ENCODE data around the gene PIP4K2B. TPM values are rescaled to one million over a fixed set of nuclear protein-coding genes. Genes with fewer than 3 reads are reported as not detected.

The PIP4K2B gene
- total RNA-seq, 2 experiments from 2014 or later: 30.1 to 33.4 TPM

- intact Hi-C loops (cut with micrococcal nuclease): loop anchor here (5.0 kb wide), 1 partner anchor 242 kb away; no protein-coding TSS in a partner anchor
- Mint-ChIP-seq H3K36me3 (ENCODE audit: low read depth) (peaks cover 12% of the 10 kb centered on the region), H3K4me3 (peak overlapping the region; percentile 67), H3K27me3 (ENCODE audit: low read depth) (peaks cover 48% of the 10 kb centered on the region), H3K4me1 (ENCODE audit: low read depth) (peaks cover 42% of the 10 kb centered on the region), H3K27ac (no peak overlapping the region), H3K9me3 (no peaks in the 10 kb centered on the region)
- DNase-seq: no peak
- CTCF ChIA-PET: interaction anchor here (1.0 kb wide), 1 partner anchor 14 kb away, joined by 3 read pairs; no protein-coding TSS in a partner anchor
Measured at GRCh38 chr17:38748892-38749222, 50.5 kb downstream of the PIP4K2B start.

GRCh38 chr17:38748149-38748891, 51.0 kb downstream of the PIP4K2B start, which contains the start of gene PCGF2:
Gene PCGF2, minus strand, starts transcription at chr17:38748336. Its CDS starts 7,934 bp downstream, at chr17:38740402.
- intact Hi-C loops (cut with micrococcal nuclease): loop anchor here (5.0 kb wide), 1 partner anchor 241 kb away; no protein-coding TSS in a partner anchor
- H3K4me3 Mint-ChIP-seq: peak within 1 kb of the TSS; percentile 69
- DNase-seq: peak; percentile 25
- H3K4me1 Mint-ChIP-seq (ENCODE audit: low read depth): peaks cover 37% of the 10 kb centered on the region
- peaks cover 48% of the 10 kb centered on the region for H3K27me3 Mint-ChIP-seq (ENCODE audit: low read depth)
- no peak within 1 kb of the TSS for H3K27ac Mint-ChIP-seq
- peaks cover 9% of the 10 kb centered on the region for H3K36me3 Mint-ChIP-seq (ENCODE audit: low read depth)
- H3K9me3 Mint-ChIP-seq: no peaks in the 10 kb centered on the region
- CTCF ChIA-PET: no interaction called here

- DNase-seq: no peak
- intact Hi-C loops (cut with micrococcal nuclease): loop anchor here (5.0 kb wide), 1 partner anchor 240 kb away; no protein-coding TSS in a partner anchor
- Mint-ChIP-seq H3K9me3 (no peaks in the 10 kb centered on the region), H3K4me3 (peak overlapping the region; percentile 69), H3K36me3 (ENCODE audit: low read depth) (peaks cover 4% of the 10 kb centered on the region), H3K27me3 (ENCODE audit: low read depth) (peaks cover 48% of the 10 kb centered on the region), H3K4me1 (ENCODE audit: low read depth) (peaks cover 35% of the 10 kb centered on the region), H3K27ac (no peak overlapping the region)
- CTCF ChIA-PET: interaction anchor here (1.5 kb wide), 1 partner anchor 13 kb away, joined by 5 read pairs; no protein-coding TSS in a partner anchor
Measured at GRCh38 chr17:38747463-38748148, 51.8 kb downstream of the PIP4K2B start.

GRCh38 chr17:38746849-38747462, 52.4 kb downstream of the PIP4K2B start:
- Mint-ChIP-seq H3K4me1 (ENCODE audit: low read depth) (peaks cover 34% of the 10 kb centered on the region), H3K36me3 (ENCODE audit: low read depth) (peaks cover 3% of the 10 kb centered on the region), H3K4me3 (peak overlapping the region; percentile 60), H3K27me3 (ENCODE audit: low read depth) (peaks cover 48% of the 10 kb centered on the region), H3K27ac (no peak overlapping the region), H3K9me3 (no peaks in the 10 kb centered on the region)
- intact Hi-C loops (cut with micrococcal nuclease): loop anchor here (5.0 kb wide), 1 partner anchor 240 kb away; no protein-coding TSS in a partner anchor
- no peak for DNase-seq
- CTCF ChIA-PET: interaction anchor here (0.7 to 1.7 kb wide), 4 partner anchors 10 to 28 kb away, joined by 3 to 5 read pairs (median 4); no protein-coding TSS in a partner anchor

- CTCF ChIA-PET: interaction anchor here (0.7 to 1.7 kb wide), 5 partner anchors 9 to 27 kb away, joined by 3 to 5 read pairs (median 3); no protein-coding TSS in a partner anchor
- intact Hi-C loops (cut with micrococcal nuclease): loop anchor here (5.0 kb wide), 1 partner anchor 239 kb away; no protein-coding TSS in a partner anchor
- Mint-ChIP-seq H3K4me3 (no peak overlapping the region), H3K36me3 (ENCODE audit: low read depth) (no peaks in the 10 kb centered on the region), H3K27ac (no peak overlapping the region), H3K27me3 (ENCODE audit: low read depth) (peaks cover 44% of the 10 kb centered on the region), H3K4me1 (ENCODE audit: low read depth) (peaks cover 29% of the 10 kb centered on the region), H3K9me3 (no peaks in the 10 kb centered on the region)
- no peak for DNase-seq
Measured at GRCh38 chr17:38746004-38746848, 53.1 kb downstream of the PIP4K2B start.

- peaks cover 40% of the 10 kb centered on the region for H3K27me3 Mint-ChIP-seq (ENCODE audit: low read depth)
- intact Hi-C loops (cut with micrococcal nuclease): loop anchor here (5.0 kb wide), 1 partner anchor 238 kb away; no protein-coding TSS in a partner anchor
- H3K4me1 Mint-ChIP-seq (ENCODE audit: low read depth): peaks cover 22% of the 10 kb centered on the region
- no peaks in the 10 kb centered on the region for H3K36me3 Mint-ChIP-seq (ENCODE audit: low read depth)
- no peaks in the 10 kb centered on the region for H3K9me3 Mint-ChIP-seq
- no peak overlapping the region for H3K4me3 Mint-ChIP-seq
- DNase-seq: no peak
- CTCF ChIA-PET: interaction anchor here (0.8 to 1.8 kb wide), 5 partner anchors 9 to 83 kb away, joined by 3 to 6 read pairs (median 4); no protein-coding TSS in a partner anchor
- H3K27ac Mint-ChIP-seq: no peak overlapping the region
Measured at GRCh38 chr17:38745545-38745944, 53.8 kb downstream of the PIP4K2B start.

- no peak for DNase-seq
- Mint-ChIP-seq H3K36me3 (ENCODE audit: low read depth) (no peaks in the 10 kb centered on the region), H3K27ac (no peak overlapping the region), H3K4me3 (no peak overlapping the region), H3K9me3 (no peaks in the 10 kb centered on the region), H3K4me1 (ENCODE audit: low read depth) (peaks cover 13% of the 10 kb centered on the region), H3K27me3 (ENCODE audit: low read depth) (peaks cover 27% of the 10 kb centered on the region)
- intact Hi-C loops (cut with micrococcal nuclease): no loop called here
- CTCF ChIA-PET: interaction anchor here (1.8 kb wide), 1 partner anchor 77 kb away, joined by 4 read pairs; no protein-coding TSS in a partner anchor
Measured at GRCh38 chr17:38743556-38744171, 55.7 kb downstream of the PIP4K2B start.

GRCh38 chr17:38742411-38743308, 56.7 kb downstream of the PIP4K2B start:
- no peaks in the 10 kb centered on the region for H3K36me3 Mint-ChIP-seq (ENCODE audit: low read depth)
- peaks cover 24% of the 10 kb centered on the region for H3K27me3 Mint-ChIP-seq (ENCODE audit: low read depth)
- H3K4me3 Mint-ChIP-seq: no peak overlapping the region
- peaks cover 11% of the 10 kb centered on the region for H3K4me1 Mint-ChIP-seq (ENCODE audit: low read depth)
- no peak overlapping the region for H3K27ac Mint-ChIP-seq
- DNase-seq: no peak
- CTCF ChIA-PET: interaction anchor here (0.9 kb wide), 1 partner anchor 75 kb away, joined by 3 read pairs; no protein-coding TSS in a partner anchor
- intact Hi-C loops (cut with micrococcal nuclease): no loop called here
- no peaks in the 10 kb centered on the region for H3K9me3 Mint-ChIP-seq

- DNase-seq: no peak
- H3K4me1 Mint-ChIP-seq (ENCODE audit: low read depth): peaks cover 11% of the 10 kb centered on the region
- H3K27me3 Mint-ChIP-seq (ENCODE audit: low read depth): peaks cover 23% of the 10 kb centered on the region
- H3K27ac Mint-ChIP-seq: no peak overlapping the region
- H3K4me3 Mint-ChIP-seq: no peak overlapping the region
- H3K9me3 Mint-ChIP-seq: no peaks in the 10 kb centered on the region
- CTCF ChIA-PET: interaction anchor here (0.6 to 0.9 kb wide), 2 partner anchors 74 to 427 kb away, joined by 3 read pairs; no protein-coding TSS in a partner anchor
- intact Hi-C loops (cut with micrococcal nuclease): no loop called here
- H3K36me3 Mint-ChIP-seq (ENCODE audit: low read depth): no peaks in the 10 kb centered on the region
Measured at GRCh38 chr17:38741921-38742410, 57.4 kb downstream of the PIP4K2B start.

GRCh38 chr17:38741461-38741860, 57.9 kb downstream of the PIP4K2B start:
- Mint-ChIP-seq H3K27me3 (ENCODE audit: low read depth) (peaks cover 18% of the 10 kb centered on the region), H3K4me1 (ENCODE audit: low read depth) (peaks cover 6% of the 10 kb centered on the region), H3K4me3 (no peak overlapping the region), H3K36me3 (ENCODE audit: low read depth) (no peaks in the 10 kb centered on the region), H3K9me3 (no peaks in the 10 kb centered on the region), H3K27ac (no peak overlapping the region)
- DNase-seq: no peak
- CTCF ChIA-PET: interaction anchor here (0.6 to 0.9 kb wide), 2 partner anchors 74 to 427 kb away, joined by 3 read pairs; no protein-coding TSS in a partner anchor
- intact Hi-C loops (cut with micrococcal nuclease): no loop called here

Data from activated naive CD4-positive, alpha-beta T cell treated with anti-CD3 and anti-CD28 coated beads for 36 hours (primary cell).